Measurements from ENCODE around the gene ZNF813.

Gene ZNF813

GRCh38 chr19:53536225-53536548 is 68.7 kb downstream of the ZNF813 start:
- no peaks in the 10 kb centered on the region for H3K9me3 ChIP-seq (ENCODE audit: control insufficient read depth, insufficient read depth, low read depth, low read length)
- ChIA-PET CTCF (interaction anchor here (0.6 kb wide), 2 partner anchors 24 to 225 kb away, joined by 3 read pairs; no protein-coding TSS in a partner anchor), POLR2A (interaction anchor here (3.0 kb wide), 1 partner anchor 15 kb away, joined by 17 read pairs; no protein-coding TSS in a partner anchor)
- H3K27ac ChIP-seq (ENCODE audit: extremely low read depth, low read depth, low read length) = no peak overlapping the region
- H3K4me3 ChIP-seq (ENCODE audit: low read depth, low read length) = no peak overlapping the region
- 0 out of 2 replicates have a peak, but pooled peaks cover 2% of the 10 kb centered on the region for H3K4me1 ChIP-seq (ENCODE audit: control insufficient read depth, insufficient read depth, low read length)
- no peak for TF ChIP-seq ZNF791 (tag by site-specific recombination; IDR thresholded peaks at IDR 0.05)
- TF ChIP-seq ZNF670 (tag by site-specific recombination; IDR thresholded peaks at IDR 0.05; ENCODE audit: low read depth) = no peak
- TF ChIP-seq REST (tag by site-specific recombination; IDR thresholded peaks at IDR 0.05) = no peak
- TF ChIP-seq KLF10 (tag by site-specific recombination; IDR thresholded peaks at IDR 0.05) = no peak
- TF ChIP-seq ZNF701 (tag by site-specific recombination; IDR thresholded peaks at IDR 0.05) = no peak
- no peak for TF ChIP-seq ZNF837 (tag by site-specific recombination; IDR thresholded peaks at IDR 0.05)
- peaks cover 13 to 22% of the 10 kb centered on the region in 2 experiments for H3K36me3 ChIP-seq (ENCODE audit: control insufficient read depth in 2 of 2, insufficient read depth in 1 of 2, low read length in 2 of 2)

DNA sequence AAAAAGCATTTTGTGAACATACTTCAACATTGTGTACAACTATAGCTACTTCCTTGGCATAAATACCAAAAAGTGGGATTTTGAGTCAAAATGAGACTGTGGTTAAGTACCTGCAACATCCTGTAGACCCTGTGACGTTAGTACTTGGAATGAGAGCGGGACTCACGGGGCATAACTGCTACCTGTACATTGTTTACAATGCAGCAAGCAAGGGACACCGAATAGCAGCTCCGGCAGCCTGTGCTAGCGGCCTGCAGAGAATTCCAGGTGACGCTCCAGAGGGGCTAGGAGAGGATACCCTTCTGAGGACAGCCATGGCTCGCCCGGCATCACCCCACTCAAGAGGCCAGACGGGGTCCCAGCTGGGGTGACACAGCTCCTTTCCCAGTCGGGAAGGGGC is 69.6 kb downstream of the ZNF813 start:
- 0 out of 2 replicates have a peak, but pooled peaks cover 2% of the 10 kb centered on the region for H3K4me1 ChIP-seq (ENCODE audit: control insufficient read depth, insufficient read depth, low read length)
- no peak for TF ChIP-seq ZFHX2 (tag by site-specific recombination; conservative IDR thresholded peaks at IDR 0.05)
- TF ChIP-seq ZNF366 (tag by site-specific recombination; conservative IDR thresholded peaks at IDR 0.05) = no peak
- TF ChIP-seq IKZF3 (tag by site-specific recombination; IDR thresholded peaks at IDR 0.05) = no peak
- no peak overlapping the region; the same call in 1 of the 2 replicates for H3K27ac ChIP-seq (ENCODE audit: extremely low read depth, low read depth, low read length)
- H3K36me3 ChIP-seq (ENCODE audit: control insufficient read depth in 2 of 2, insufficient read depth in 1 of 2, low read length in 2 of 2) = peaks cover 20 to 32% of the 10 kb centered on the region in 2 experiments
- peak overlapping the region; percentile 70 for H3K4me3 ChIP-seq (ENCODE audit: low read depth, low read length)
- CTCF ChIA-PET = interaction anchor here (0.8 to 1.2 kb wide), 2 partner anchors 106 to 112 kb away, joined by 5 read pairs; no protein-coding TSS in a partner anchor
- POLR2A ChIA-PET = interaction anchor here (0.6 to 3.0 kb wide), 2 partner anchors 16 to 59 kb away, joined by 3 to 17 read pairs; no protein-coding TSS in a partner anchor
- no peaks in the 10 kb centered on the region for H3K9me3 ChIP-seq (ENCODE audit: control insufficient read depth, insufficient read depth, low read depth, low read length)

GRCh38 chr19:53537521-53538377 is 70.2 kb downstream of the ZNF813 start, which contains the start of gene ZNF331:
Gene ZNF331 (plus strand): TSS chr19:53538145. CDS start chr19:53569377, 31,232 bp downstream.
- 0 out of 2 replicates have a peak, but pooled peaks cover 2% of the 10 kb centered on the region for H3K4me1 ChIP-seq (ENCODE audit: control insufficient read depth, insufficient read depth, low read length)
- CTCF ChIA-PET = interaction anchor here (1.2 kb wide), 1 partner anchor 107 kb away, joined by 5 read pairs; no protein-coding TSS in a partner anchor
- no peaks in the 10 kb centered on the region for H3K9me3 ChIP-seq (ENCODE audit: control insufficient read depth, insufficient read depth, low read depth, low read length)
- POLR2A ChIA-PET = interaction anchor here (0.6 to 3.0 kb wide), 3 partner anchors 17 to 651 kb away, joined by 3 to 17 read pairs (median 3); no protein-coding TSS in a partner anchor
- peak within 1 kb of the TSS; percentile 74; the same call in 1 of the 2 replicates for H3K27ac ChIP-seq (ENCODE audit: extremely low read depth, low read depth, low read length)
- H3K36me3 ChIP-seq (ENCODE audit: control insufficient read depth in 2 of 2, insufficient read depth in 1 of 2, low read length in 2 of 2) = peaks cover 20 to 38% of the 10 kb centered on the region in 2 experiments
- H3K4me3 ChIP-seq (ENCODE audit: low read depth, low read length) = peak within 1 kb of the TSS; percentile 70
- TF ChIP-seq OVOL3 (tag by site-specific recombination; IDR thresholded peaks at IDR 0.05) (peak; percentile 49; the same call in 1 of the 2 replicates), ZNF366 (tag by site-specific recombination; conservative IDR thresholded peaks at IDR 0.05) (no peak), IKZF3 (tag by site-specific recombination; IDR thresholded peaks at IDR 0.05) (no peak), SETDB1 (IDR thresholded peaks at IDR 0.05; ENCODE audit: insufficient read length, low read length) (peak; percentile 17), ZNF501 (tag by site-specific recombination; IDR thresholded peaks at IDR 0.05) (peak; percentile 87), ZNF510 (tag by site-specific recombination; IDR thresholded peaks at IDR 0.05; ENCODE audit: insufficient replicate concordance) (no peak), SP7 (tag by site-specific recombination; IDR thresholded peaks at IDR 0.05) (peak; percentile 40; the same call in 1 of the 2 replicates), WT1 (tag by site-specific recombination; IDR thresholded peaks at IDR 0.05) (peak; percentile 56), SP2 (tag by site-specific recombination; IDR thresholded peaks at IDR 0.05) (0 out of 2 replicates have a peak, but pooled peaks have one; percentile 11), ZBTB7A (tag by site-specific recombination; IDR thresholded peaks at IDR 0.05; ENCODE audit: low read depth) (no peak), ZFP37 (tag by site-specific recombination; IDR thresholded peaks at IDR 0.05) (0 out of 2 replicates have a peak, but pooled peaks have one; percentile 23), ZBTB21 (tag by site-specific recombination; IDR thresholded peaks at IDR 0.05) (peak; percentile 93), ZNF76 (tag by site-specific recombination; IDR thresholded peaks at IDR 0.05; ENCODE audit: borderline replicate concordance, low read depth) (peak; percentile 93), ZNF335 (tag by site-specific recombination; conservative IDR thresholded peaks at IDR 0.05) (peak; percentile 97), ZNF747 (tag by site-specific recombination; IDR thresholded peaks at IDR 0.05) (no peak), ZSCAN16 (tag by site-specific recombination; IDR thresholded peaks at IDR 0.05) (no peak), SP3 (tag by site-specific recombination; IDR thresholded peaks at IDR 0.05) (peak; percentile 49; the same call in 1 of the 2 replicates)
- TF ChIP-seq, protein P1, sequence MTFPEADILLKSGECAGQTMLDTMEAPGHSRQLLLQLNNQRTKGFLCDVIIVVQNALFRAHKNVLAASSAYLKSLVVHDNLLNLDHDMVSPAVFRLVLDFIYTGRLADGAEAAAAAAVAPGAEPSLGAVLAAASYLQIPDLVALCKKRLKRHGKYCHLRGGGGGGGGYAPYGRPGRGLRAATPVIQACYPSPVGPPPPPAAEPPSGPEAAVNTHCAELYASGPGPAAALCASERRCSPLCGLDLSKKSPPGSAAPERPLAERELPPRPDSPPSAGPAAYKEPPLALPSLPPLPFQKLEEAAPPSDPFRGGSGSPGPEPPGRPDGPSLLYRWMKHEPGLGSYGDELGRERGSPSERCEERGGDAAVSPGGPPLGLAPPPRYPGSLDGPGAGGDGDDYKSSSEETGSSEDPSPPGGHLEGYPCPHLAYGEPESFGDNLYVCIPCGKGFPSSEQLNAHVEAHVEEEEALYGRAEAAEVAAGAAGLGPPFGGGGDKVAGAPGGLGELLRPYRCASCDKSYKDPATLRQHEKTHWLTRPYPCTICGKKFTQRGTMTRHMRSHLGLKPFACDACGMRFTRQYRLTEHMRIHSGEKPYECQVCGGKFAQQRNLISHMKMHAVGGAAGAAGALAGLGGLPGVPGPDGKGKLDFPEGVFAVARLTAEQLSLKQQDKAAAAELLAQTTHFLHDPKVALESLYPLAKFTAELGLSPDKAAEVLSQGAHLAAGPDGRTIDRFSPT (tag by site-specific recombination; IDR thresholded peaks at IDR 0.05) = no peak; the same call in 1 of the 2 replicates

Data from HEK293 (cell line).